H1 (cell line): ENCODE measurements around the gene SOX6.

Experiments
- BCL11A ChIP-seq, 2 experiments: IDR thresholded peaks; one replicate each; pipeline ENCODE4 v1.6.1; 2011; ENCODE audit warnings: low read depth in 2 of 2, low read length in 2 of 2, mild to moderate bottlenecking in 2 of 2
- BRCA1 ChIP-seq: IDR thresholded peaks from 2 replicates; pipeline ENCODE4 v1.6.1; 2012; ENCODE audit warnings: low read depth, low read length, improper control_type of control experiment
- CTCF ChIP-seq, 3 experiments: IDR thresholded peaks; 1 replicate in 2 of 3; 2 replicates in 1 of 3; pipeline versions ENCODE4 v1.5.1 to v1.6.1; 2011; ENCODE audit warnings: low read length in 3 of 3, mild to moderate bottlenecking in 3 of 3, inconsistent platforms in 2 of 3, low read depth in 1 of 3, moderate library complexity in 1 of 3; ENCODE audit not compliant: insufficient read depth in 1 of 3; ENCODE audit errors: control extremely low read depth in 1 of 3
- EGR1 ChIP-seq: IDR thresholded peaks from 2 replicates; pipeline ENCODE4 v1.6.1; 2011; ENCODE audit warnings: low read depth, low read length, borderline replicate concordance
- EP300 ChIP-seq, 2 experiments: IDR thresholded peaks; 1 replicate in 1 of 2; 2 replicates in 1 of 2; pipeline ENCODE4 v1.6.1; 2011 to 2012; ENCODE audit warnings: low read depth in 2 of 2, low read length in 2 of 2, mild to moderate bottlenecking in 2 of 2, borderline replicate concordance in 1 of 2, inconsistent platforms in 1 of 2, moderate library complexity in 1 of 2
- GTF2F1 ChIP-seq: IDR thresholded peaks from 2 replicates; pipeline ENCODE4 v1.6.1; 2012; ENCODE audit warnings: low read depth, low read length, improper control_type of control experiment, borderline replicate concordance
- JUN ChIP-seq: IDR thresholded peaks from 2 replicates; pipeline ENCODE4 v1.6.1; 2011; ENCODE audit warnings: low read depth, mild to moderate bottlenecking, improper control_type of control experiment, low read length
- PHF8 ChIP-seq: fragments of 200-600 bp; sonication (generic); conservative IDR thresholded peaks from 2 replicates; pipeline ENCODE4 v1.7.1; 2012; ENCODE audit warnings: low read depth, mild to moderate bottlenecking, inconsistent platforms, low read length, moderate library complexity
- POLR2A ChIP-seq, 2 experiments: IDR thresholded peaks; 1 replicate in 1 of 2; 2 replicates in 1 of 2; pipeline ENCODE4 v1.6.1; 2011; ENCODE audit warnings: low read depth in 2 of 2, low read length in 2 of 2, mild to moderate bottlenecking in 2 of 2; ENCODE audit errors: control extremely low read depth in 1 of 2
- POLR2AphosphoS5 ChIP-seq: IDR thresholded peaks from 2 replicates; pipeline ENCODE4 v1.6.1; 2011; ENCODE audit warnings: low read depth, low read length
- RFX5 ChIP-seq: IDR thresholded peaks from 2 replicates; pipeline ENCODE4 v1.6.1; 2011; ENCODE audit warnings: low read depth, low read length, improper control_type of control experiment, borderline replicate concordance
- RNF2 ChIP-seq: fragments of 200-900, 300-1000 bp; sonication (generic); IDR thresholded peaks from 2 replicates; pipeline ENCODE4 v1.7.1; 2016; ENCODE audit warnings: borderline replicate concordance, low read depth, mild to moderate bottlenecking, antibody characterized with exemption, low read length; ENCODE audit not compliant: poor library complexity, severe bottlenecking; ENCODE audit errors: missing control alignments
- YY1 ChIP-seq: IDR thresholded peaks from 2 replicates; pipeline ENCODE4 v1.6.1; 2011; ENCODE audit warnings: low read depth, mild to moderate bottlenecking, low read length
- TF ChIP-seq, protein P1 (sequence below): IDR thresholded peaks from 2 replicates; pipeline ENCODE4 v1.6.1; 2012; ENCODE audit warnings: inconsistent platforms

DNA sequence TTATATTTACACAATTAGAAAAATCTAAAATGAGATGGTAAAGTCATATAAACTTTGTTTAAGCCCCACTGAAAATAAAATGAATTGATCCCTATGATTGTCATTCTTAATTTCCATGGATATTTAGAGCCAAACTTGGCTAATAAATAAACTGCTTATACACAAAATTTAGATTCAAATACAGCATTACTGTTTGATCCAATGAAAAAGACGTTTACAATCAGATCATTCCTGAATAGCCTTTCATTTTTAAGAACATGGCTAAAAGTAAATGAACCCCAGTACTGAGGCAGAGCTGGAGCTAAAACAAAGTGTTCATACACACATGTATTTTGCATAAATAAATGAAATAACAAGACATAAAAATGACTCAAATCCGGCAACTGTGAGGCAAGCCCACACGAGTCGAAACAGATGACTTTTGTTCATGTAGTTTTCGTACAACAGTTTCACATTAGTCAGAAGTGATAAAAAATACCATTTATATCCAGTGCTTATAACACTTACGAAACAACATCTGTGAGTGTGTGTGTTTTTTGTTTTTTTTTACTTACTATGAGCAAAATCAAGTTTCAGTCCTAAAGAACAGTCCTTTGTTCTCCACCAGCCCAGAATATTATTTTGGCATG is 386.5 kb downstream of the SOX6 start:
- TF ChIP-seq CTCF (IDR thresholded peaks at IDR 0.05; ENCODE audit: control extremely low read depth in 1 of 3, insufficient read depth in 1 of 3, low read depth in 1 of 3, low read length in 3 of 3) (no peak), YY1 (no peak), POLR2AphosphoS5 (no peak), PHF8 (no peak), RFX5 (no peak), POLR2A (IDR thresholded peaks at IDR 0.05; ENCODE audit: control extremely low read depth in 1 of 2, low read depth in 2 of 2, low read length in 2 of 2) (no peak), JUN (no peak), EGR1 (no peak), GTF2F1 (no peak), BRCA1 (no peak), RNF2 (no peak), EP300 (IDR thresholded peaks at IDR 0.05; ENCODE audit: borderline replicate concordance in 1 of 2, low read depth in 2 of 2, low read length in 2 of 2) (no peak), BCL11A (IDR thresholded peaks at IDR 0.05; ENCODE audit: low read depth in 2 of 2, low read length in 2 of 2) (no peak)
- TF ChIP-seq, protein P1, sequence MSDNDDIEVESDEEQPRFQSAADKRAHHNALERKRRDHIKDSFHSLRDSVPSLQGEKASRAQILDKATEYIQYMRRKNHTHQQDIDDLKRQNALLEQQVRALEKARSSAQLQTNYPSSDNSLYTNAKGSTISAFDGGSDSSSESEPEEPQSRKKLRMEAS, result no peak
